HS-27A (cell line): ENCODE data around the gene MRPL36.
"Not testable (repeated sequence)": the region's sequence is repeated elsewhere in the genome, so short reads cannot be mapped to it uniquely, and the experiment has no call there.

ENCODE experiments used
- DNase-seq: peaks from one replicate; pipeline ENCODE4 v3.0.0-alpha.2; 2012; ENCODE audit warnings: low read depth, missing footprints

Gene MRPL36

GRCh38 chr5:1832511-1833250, 33.0 kb upstream of the MRPL36 start:
- no peak for DNase-seq

- no peak for DNase-seq
Observed at GRCh38 chr5:1831677-1832313, 32.2 kb upstream of the MRPL36 start.

- DNase-seq, result no peak
Observed at GRCh38 chr5:1831257-1831656, 31.6 kb upstream of the MRPL36 start.

GRCh38 chr5:1830571-1831228, 31.1 kb upstream of the MRPL36 start:
- DNase-seq, result no peak

DNA sequence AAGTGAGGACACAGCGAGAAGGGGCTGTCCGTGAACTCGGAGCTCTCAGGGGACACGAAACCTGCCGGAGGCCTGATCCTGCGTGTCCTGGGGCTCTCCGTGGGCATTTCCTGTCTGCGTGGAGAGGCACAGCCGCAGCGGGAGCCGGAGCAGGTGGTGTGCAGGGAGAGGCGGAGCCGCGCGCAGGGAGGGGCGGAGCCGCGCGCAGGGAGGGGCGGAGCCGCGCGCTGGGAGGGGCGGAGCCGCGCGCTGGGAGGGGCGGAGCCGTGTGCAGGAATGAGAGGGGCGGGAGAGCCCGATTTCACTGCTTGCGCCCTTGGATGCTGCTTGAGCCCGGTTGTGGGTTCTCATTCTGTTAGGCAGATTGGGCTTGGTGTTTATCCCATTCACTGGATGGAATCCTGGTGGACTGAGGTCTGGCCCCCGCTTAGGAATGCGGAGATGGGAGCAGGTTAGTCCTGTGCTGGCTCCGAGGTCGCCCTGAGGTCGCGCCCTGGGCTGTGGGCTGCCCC, 28.3 kb upstream of the MRPL36 start:
- DNase-seq, result no peak

- no peak for DNase-seq
Observed at GRCh38 chr5:1827025-1827885, 27.6 kb upstream of the MRPL36 start.

DNA sequence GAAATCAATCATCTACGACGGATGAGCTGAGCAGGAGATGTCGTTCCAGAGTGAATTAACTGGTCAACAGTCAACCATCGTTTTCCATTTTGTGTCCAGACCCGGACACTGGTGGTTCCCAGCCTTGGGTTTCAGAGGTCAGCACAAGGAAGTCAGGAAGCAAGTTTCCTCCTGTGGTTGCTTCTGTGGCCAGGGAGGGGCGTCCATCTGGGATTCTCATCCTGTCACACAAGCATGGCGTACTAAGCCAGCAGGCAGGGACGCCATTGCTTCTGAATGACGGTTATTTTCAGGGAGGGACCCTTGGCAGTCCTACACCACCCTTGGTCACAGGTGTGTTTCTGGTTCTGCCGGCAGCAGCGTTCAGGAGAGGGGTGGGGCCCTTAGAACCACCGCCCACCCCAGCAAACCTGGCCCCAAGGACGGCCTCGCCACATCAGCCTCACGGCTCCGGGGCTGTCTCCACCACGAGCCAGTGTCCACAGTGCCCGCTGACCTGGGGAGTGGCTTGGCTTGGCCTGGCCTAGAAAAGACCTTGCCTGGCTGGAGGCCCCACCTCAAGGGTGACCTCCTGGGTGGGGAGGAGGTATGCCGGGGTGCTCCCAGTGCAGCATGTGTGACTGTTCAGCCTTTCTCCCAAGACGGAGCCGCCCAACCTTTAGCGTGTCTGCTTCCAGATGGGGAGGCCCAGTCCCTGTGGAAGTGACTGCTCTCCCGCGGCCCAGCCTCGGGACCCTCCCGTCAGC, 26.8 kb upstream of the MRPL36 start:
- DNase-seq, result no peak

GRCh38 chr5:1824903-1825841, 25.5 kb upstream of the MRPL36 start:
- no peak for DNase-seq

GRCh38 chr5:1824109-1824821, 24.6 kb upstream of the MRPL36 start:
- no peak for DNase-seq

- DNase-seq, result no peak
Observed at GRCh38 chr5:1823381-1824034, 23.9 kb upstream of the MRPL36 start.

DNA sequence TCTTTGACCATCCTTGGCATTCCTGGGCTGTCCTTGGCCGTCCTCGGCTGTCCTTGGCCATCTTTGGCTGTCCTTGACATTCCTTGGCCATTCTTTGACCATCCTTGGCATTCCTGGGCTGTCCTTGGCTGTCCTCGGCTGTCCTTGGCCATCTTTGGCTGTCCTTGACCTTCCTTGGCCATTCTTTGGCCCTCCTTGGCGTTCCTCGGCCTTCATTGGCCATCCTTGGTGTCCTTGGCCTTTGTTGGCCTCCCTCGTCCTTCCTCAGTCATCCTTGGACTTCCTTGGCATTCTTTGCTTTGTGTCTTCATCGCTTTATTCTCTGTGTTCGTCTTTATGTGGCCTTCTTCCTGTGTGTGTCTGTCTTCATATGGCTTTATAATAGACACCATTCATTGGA, 22.2 kb upstream of the MRPL36 start:
- DNase-seq, result no peak

GRCh38 chr5:1820926-1821325, 21.3 kb upstream of the MRPL36 start:
- no peak for DNase-seq

DNA sequence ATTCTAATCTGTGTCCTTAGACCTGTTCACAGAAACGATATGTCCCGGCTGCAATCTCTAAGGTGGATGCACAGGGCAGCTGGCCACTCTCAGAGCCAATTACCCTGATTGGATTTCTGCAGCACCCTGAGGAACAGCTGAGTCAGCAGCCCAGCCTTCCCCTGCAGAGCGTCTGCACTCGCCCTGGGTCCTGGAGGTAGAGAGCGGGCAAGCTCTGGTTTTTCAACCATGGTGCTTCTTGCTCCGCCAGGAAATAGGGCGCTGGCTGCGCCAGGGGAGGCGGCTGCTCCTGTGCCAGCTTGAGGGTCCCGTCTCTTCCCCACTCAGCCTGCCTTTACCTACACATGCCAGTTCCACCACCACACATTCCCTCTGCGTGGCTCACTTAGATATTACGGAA, 20.7 kb upstream of the MRPL36 start:
- DNase-seq, result no peak

GRCh38 chr5:1819458-1819857, 19.8 kb upstream of the MRPL36 start:
- no peak for DNase-seq

GRCh38 chr5:1818784-1819183, 19.1 kb upstream of the MRPL36 start:
- no peak for DNase-seq

GRCh38 chr5:1817261-1818043, 17.8 kb upstream of the MRPL36 start:
- DNase-seq, result no peak

- DNase-seq, result not testable (repeated sequence)
Observed at GRCh38 chr5:1816495-1817089, 17.0 kb upstream of the MRPL36 start.

DNA sequence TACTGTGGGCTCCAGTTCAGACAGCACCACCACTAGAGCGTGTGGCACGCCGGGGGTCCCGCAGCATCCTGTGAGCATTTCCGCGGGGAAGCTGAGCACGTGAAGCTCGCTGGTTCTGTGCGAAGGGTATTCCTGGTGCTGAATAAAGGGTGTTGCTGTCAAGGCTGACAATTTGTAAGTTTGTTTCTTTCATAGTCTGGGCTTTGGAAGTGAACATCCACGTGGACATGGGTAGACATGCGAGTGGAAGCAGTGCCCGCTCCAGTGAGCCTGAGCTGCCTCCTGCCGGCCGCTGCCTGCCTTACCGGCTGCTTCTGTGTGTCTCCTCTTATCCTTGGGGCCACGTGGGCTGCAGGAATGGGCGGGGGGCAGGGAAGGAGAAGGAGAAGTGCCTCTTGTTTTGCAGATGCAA, 16.2 kb upstream of the MRPL36 start:
- DNase-seq, result no peak
